GM21390 (cell line): ENCODE measurements around the gene TOP1.
A peak's percentile ranks its signal among the peaks of the same experiment; 100 is the strongest.

Experiments
- ATAC-seq: cut with Tn5 transposase; IDR thresholded peaks from one replicate; pipeline ENCODE4 v1.9.1; 2021; ENCODE audit not compliant: unreplicated experiment

TOP1 gene

DNA sequence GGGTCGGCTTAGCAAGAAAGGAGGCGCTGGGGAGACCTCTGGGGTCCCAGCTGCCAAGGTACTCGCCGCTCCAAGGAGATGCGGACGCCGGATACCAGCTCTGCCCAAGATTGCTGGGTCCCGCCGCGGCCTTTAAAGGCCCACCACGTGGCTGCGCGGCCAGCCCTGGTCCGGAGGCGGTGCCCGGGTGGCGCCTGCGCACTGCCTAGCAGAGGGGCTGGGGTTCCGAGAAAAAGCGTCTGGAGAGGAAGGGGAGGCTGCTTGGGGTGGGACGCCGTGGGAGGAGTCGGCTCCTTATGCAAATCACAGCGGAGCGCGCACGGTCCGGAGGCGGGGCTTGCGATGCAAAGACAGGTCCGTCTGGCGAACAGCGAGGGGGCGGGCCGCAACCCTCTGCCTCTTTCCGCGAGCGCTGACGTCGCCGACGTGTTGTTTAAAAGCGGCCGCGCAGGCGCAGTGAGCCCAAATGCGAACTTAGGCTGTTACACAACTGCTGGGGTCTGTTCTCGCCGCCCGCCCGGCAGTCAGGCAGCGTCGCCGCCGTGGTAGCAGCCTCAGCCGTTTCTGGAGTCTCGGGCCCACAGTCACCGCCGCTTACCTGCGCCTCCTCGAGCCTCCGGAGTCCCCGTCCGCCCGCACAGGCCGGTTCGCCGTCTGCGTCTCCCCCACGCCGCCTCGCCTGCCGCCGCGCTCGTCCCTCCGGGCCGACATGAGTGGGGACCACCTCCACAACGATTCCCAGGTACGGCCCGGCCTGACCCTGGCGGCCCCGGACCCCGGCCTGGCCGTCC lies at the start of gene TOP1:
Gene TOP1, plus strand, starts transcription at position 464 of the 791 bp plus-strand sequence. Its CDS starts 246 bp downstream, at position 710.
- peak; percentile 92 for ATAC-seq

GRCh38 chr20:40979247-40979646 lies 49.4 kb upstream of the TOP1 start:
- ATAC-seq = no peak

GRCh38 chr20:40980106-40980827 lies 48.4 kb upstream of the TOP1 start:
- ATAC-seq = peak; percentile 64

- no peak for ATAC-seq
These were observed 47.8 kb upstream of the TOP1 start for GRCh38 chr20:40980828-40981310.

DNA sequence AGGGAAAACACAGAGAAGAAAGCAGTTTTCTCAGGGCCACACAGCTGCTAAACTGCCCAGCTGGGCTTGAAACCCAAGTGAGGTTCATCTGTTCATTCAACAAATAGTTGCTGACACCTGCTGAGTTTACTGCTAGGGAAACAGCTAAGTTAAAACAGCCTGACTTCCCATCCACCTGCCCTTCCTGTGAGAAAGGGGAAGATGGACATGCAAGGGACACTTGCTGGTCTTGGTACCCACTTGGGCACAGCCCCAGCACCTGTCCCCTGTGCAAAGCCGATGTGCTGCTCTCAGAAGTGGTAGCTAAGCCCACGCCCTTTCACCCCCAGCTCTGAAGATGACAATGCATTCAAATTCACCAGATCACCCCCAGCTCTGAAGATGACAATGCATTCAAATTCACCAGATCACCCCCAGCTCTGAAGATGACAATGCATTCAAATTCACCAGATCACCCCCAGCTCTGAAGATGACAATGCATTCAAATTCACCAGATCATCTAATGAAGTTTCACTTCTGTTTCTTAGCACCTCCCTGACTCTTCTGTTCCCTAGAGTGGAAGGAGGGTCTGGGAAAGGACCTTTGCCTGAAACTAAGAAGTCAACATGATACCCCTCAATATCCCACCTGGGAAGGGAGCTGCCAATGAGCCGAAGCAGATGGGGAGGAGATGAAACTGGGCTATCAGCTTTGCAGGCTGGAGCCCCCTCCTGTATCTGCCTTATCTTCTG lies 46.0 kb upstream of the TOP1 start:
- ATAC-seq = no peak

DNA sequence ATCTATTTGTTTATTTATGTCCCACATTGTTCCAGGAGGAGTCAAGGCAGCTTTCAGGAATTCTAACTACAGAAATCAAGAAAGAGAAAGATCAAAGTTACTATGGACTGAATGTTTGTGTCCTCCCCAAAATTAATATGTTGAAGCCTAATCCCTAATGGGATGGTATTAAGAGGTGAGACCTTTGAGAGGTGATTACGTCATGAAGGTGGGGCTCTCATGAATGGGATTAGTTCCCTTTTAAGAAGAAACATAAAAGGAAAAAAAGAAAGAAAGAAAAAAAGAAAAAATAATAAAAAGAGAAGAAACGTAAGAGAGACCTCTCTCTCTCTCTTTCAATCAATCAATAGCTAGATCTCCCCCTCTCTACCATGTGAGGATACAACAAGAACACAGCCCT lies 44.7 kb upstream of the TOP1 start:
- no peak for ATAC-seq

DNA sequence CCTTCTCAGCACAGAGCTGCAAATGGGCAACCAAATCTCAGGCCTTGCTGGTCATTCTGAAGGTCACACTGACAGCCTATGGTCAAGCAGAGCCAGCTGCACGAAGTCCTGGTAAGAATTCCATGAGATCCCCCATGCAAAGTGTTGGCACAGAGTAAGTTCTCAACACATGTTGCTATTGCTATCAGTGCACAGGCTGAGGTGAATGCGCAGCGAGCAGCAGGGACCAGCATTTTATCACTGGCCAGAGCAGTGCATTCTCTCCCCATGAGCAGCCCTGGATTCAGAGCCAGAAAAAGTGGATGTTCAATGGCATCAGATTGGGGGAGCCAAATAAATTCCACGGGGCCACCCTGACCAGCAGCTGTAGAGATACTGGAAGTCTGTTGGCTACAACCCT lies 44.1 kb upstream of the TOP1 start:
- ATAC-seq = no peak

DNA sequence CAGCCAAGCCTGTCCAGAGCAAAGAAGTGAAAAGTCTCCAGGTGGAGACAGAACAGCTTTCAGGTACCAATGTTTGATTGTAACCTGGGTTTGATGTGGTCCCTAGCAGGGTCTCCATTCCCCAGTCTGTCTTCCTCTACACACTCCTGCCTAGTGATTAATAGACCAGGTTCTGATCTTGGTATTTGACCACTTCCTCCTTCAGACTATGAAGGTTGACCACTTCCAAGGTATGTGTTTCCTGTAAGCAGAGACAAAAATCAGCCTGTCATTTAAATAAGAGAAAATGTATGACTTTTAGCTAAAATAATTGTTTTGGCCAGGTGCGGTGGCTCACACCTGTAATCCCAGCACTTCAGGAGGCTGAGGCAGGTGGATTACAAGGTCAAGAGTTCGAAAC lies 41.8 kb upstream of the TOP1 start:
- ATAC-seq = no peak

DNA sequence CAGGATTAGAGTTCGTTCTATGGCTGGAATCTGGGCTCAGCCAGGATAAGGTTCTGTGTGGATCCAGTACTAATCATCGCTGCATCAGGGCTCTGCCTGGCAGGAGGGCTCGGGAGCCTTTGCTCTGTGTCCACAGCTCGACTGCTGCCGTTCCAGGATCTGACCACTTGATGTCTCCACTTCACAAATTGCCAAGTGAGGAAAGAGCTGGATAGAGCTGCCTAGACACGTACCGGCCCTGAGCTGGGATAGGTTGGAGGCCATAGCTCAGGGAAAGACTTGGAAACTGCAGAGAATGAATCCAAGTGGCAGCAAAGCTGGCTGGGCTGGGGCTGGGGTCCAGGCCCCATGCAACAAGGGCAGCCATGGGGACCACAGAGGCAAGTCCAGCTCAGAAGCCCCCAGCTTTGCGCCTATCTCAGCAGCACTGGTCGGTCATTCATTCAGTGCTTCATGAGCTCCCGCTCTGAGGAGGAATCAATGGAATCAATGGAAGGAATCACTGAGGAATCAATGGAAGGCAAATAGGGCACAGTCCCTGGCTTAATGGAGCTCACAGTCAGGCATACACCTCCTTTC lies 38.0 kb upstream of the TOP1 start:
- ATAC-seq = peak; percentile 41

DNA sequence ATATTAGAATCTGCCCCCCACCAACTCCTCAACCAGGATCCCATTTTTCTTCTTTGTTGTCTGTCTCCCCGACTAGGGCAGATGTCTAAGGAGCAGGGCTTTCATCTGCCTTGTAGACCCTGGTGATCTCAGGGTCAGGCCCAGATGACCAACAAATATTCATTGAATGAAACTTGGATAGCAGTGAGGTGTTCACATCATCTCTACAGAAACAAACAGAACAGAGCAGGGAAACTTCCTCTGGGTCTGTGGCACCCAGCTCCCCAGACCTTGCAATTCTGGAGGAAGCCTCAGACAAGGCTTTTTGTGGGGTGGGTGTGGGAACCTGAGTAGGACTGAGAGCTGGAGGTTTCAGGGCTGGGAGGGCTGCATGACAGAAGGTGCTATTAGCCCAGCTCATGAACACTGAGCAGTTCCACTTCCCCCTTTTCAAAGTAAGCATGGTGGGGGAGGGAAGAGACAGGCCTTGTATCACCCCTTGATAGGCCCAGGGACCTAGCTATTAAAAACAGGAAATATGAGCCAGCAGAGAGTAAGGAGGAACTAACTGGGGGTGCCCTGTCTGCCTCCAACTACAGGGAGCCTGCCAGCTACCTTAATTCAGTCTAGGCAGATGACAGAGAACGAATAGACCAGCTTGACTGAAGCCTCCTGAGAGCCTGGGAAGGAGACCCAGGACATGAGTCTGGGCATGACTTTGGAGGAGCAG lies 37.3 kb upstream of the TOP1 start:
- ATAC-seq = peak; percentile 94

DNA sequence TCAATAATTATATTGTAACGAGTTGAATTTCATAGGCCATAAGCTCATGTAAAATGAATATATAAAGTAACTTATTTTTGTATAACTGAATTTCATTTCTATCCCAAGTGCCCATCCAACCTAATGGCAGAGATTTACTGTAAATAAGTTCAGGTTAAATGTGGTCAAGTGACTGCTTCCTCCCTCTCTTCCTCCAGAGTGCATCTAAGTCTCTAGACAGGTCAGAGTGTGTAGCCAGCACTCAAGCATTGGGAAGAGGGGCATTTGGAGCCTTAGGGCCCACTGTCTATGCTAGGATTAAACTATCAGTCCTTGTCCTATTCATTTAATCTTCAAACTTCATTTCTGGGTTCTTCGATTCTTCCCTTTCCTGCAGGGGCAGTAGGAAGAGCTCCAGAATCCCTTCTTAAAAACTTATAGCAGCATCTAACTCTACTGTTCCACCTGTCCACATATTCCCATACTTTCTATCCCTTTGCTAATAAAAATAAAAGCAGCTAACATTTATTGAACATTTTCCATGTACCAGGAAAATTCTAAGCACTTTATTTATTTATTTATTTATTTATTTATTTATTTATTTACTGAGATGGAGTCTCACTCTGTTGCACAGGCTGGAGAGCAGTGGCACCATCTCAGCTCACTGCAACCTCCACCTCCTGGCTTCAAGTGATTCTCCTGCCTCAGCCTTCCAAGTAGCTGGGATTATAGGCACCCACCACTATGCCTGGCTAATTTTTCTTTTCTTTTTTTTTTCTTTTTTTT lies 36.1 kb upstream of the TOP1 start:
- ATAC-seq = no peak

DNA sequence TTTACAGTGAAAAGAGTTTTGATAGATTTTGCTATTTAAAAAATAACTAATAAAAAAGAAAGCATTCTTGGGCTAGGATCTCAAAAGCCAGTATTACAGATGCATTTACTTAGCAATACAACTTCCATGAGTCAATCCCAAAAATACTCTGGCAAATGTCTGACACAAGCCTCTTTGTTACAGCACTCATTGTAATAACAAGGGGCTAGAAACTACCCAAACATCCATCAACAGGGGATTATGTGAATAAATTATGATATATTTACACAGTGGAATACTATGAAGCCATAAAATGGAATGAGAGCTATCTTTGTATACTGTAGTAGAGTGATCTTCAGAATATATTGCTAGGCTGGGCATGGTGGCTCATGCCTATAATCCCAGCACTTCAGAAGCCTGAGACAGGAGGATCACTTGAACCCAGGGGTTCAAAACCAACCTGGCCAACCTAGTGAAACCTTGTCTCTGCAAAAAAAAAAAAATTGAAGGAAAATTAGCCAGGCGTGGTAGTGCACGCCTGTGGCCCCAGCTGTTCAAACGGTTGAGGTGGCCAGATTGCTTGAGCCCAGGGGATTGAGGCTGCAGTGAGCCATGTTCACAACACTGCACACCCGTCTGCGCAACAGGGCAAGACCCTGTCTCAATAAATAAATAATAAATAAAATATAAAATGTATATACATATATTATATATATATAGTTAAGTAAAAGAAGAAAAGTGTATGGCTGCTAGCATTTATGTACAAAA lies 34.7 kb upstream of the TOP1 start:
- no peak for ATAC-seq

GRCh38 chr20:40996326-40996725 lies 32.3 kb upstream of the TOP1 start:
- no peak for ATAC-seq

- ATAC-seq = no peak
These were observed 31.5 kb upstream of the TOP1 start for GRCh38 chr20:40997116-40997515.

DNA sequence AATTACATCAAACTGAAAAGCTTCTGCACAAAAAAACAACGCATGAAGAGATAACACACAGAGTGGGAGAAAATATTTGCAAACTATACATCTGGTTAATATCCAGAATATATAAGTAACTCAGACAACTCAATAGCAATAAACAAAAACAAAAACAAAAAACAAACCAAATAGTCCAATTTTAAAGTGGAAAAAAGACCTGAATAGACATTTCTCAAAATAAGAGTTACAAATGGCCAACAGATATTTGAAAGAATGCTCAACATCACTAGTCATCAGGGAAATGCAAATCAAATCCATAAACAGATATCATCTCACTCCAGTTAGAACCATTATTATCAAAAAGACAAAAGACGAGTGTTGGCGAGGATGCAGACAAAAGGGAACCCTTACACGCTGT lies 28.8 kb upstream of the TOP1 start:
- no peak for ATAC-seq

DNA sequence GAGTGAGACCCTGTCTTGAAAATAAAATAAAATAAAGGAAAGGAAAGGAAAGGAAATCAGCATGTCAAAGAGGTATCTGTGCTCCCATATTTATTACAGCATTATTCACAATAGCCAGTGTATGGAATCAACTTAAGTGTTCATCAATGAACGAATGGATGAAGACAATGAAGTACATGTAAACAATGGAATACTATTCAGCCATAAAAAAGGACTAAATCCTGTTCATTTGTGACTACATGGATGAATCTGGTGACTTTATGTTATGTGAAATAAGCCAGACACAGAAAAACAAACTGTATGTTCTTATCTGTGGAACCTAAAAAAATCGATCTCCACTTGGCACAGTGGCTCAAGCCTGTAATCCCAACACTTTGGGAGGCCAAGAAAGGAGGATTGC lies 28.0 kb upstream of the TOP1 start:
- no peak for ATAC-seq

GRCh38 chr20:41001497-41001896 lies 27.1 kb upstream of the TOP1 start:
- ATAC-seq = no peak

DNA sequence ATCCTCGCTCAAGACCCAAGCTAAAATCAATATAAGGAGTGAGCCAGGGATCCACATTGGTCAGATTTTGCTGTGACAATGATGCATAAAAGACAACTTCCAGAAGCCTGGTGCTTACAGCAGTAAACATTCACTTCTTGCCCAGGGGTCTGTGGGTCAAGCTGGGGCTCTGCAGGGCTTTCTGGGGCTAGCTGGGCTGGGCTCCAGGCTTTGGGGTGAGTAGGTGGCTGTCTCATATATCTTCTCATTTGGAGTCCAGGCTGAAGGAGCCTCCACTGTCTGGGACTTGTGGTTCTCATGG lies 25.8 kb upstream of the TOP1 start:
- ATAC-seq = no peak

DNA sequence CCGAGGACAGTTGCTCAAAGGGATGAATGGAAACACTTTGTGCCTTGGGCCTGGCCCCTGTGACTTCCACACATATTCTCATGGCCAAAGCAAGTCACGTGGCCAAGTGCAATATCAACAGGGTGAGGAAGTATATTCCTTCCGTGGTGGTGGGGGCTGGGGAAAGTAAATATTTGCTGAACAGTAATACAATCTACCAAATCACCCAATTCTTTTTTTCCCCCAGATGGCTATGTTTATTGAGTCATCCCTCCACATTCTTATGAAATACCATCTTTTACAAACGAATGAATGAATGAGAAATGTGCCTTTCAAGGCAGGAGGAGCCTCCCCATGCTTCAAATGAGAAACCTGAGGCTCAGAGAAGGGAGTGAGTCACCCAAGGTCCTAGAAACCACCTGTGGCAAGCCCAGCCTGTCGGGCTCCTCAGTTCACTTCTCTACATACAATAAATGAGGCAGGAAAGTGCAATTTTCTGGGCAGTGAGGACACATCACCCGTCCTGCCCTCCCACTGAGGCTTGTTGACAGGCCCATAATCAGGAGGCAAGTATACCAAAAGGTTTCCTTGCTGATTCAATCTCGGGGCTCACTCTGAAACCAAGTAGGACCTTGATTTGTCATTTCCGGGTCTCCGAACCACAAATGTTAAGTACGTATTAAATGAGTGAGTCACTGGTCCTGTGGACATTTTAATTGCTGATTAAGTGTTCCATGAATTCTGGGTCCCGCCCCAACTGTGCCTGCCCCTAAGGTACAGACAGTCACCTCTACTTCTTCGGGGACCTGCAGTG lies 25.3 kb upstream of the TOP1 start:
- ATAC-seq = peak; percentile 44
